ENCODE results near the gene MRPL34.

GRCh38 chr19:17283504-17283996 is 22.1 kb upstream of the MRPL34 start:
- TF ChIP-seq, protein P1, sequence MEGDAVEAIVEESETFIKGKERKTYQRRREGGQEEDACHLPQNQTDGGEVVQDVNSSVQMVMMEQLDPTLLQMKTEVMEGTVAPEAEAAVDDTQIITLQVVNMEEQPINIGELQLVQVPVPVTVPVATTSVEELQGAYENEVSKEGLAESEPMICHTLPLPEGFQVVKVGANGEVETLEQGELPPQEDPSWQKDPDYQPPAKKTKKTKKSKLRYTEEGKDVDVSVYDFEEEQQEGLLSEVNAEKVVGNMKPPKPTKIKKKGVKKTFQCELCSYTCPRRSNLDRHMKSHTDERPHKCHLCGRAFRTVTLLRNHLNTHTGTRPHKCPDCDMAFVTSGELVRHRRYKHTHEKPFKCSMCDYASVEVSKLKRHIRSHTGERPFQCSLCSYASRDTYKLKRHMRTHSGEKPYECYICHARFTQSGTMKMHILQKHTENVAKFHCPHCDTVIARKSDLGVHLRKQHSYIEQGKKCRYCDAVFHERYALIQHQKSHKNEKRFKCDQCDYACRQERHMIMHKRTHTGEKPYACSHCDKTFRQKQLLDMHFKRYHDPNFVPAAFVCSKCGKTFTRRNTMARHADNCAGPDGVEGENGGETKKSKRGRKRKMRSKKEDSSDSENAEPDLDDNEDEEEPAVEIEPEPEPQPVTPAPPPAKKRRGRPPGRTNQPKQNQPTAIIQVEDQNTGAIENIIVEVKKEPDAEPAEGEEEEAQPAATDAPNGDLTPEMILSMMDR (IDR thresholded peaks at IDR 0.05) = no peak
- TF ChIP-seq POLR2AphosphoS5 (IDR thresholded peaks at IDR 0.05) (no peak), POLR2A (IDR thresholded peaks at IDR 0.05) (no peak)
